Measurements from ENCODE around the gene CDC25C. TPM values are rescaled to one million over a fixed set of nuclear protein-coding genes. Genes with fewer than 3 reads are reported as not detected.
A peak's percentile ranks its signal among the peaks of the same experiment; 100 is the strongest.

The CDC25C gene
- polyA plus RNA-seq, 4 donors: 0.54 to 8.8 (median 5.0) TPM

- H3K36me3 ChIP-seq (ENCODE audit: control insufficient read depth in 3 of 3, insufficient read depth in 2 of 3, low read depth in 1 of 3, low read length in 3 of 3): peaks cover 0 to 23% (median 0%) of the 10 kb centered on the region in 3 donors
- peak overlapping the region in 2 of 3 donors; percentile 65 to 88 for H3K4me3 ChIP-seq (ENCODE audit: low read depth in 1 of 3, low read length in 3 of 3)
- FAIRE-seq: no peak
- peak overlapping the region in 2 of 3 donors; percentile 78 to 85 for H3K27ac ChIP-seq (ENCODE audit: low read depth in 1 of 3, low read length in 2 of 3)
- DNase-seq: no peak
- 44 to 65% (median 59%) methylated on average over 2 of the region's 2 CpGs for WGBS, 3 donors
- no peaks in the 10 kb centered on the region for H3K9me3 ChIP-seq (ENCODE audit: control insufficient read depth in 2 of 2, insufficient read depth in 1 of 2, low read depth in 1 of 2, low read length in 1 of 2)
- no peaks in the 10 kb centered on the region for H3K27me3 ChIP-seq (ENCODE audit: control insufficient read depth in 3 of 3, insufficient read depth in 3 of 3, low read length in 3 of 3)
- H3K4me1 ChIP-seq (ENCODE audit: control insufficient read depth in 3 of 3, insufficient read depth in 2 of 3, low read depth in 1 of 3, low read length in 2 of 3): peaks cover 2 to 12% (median 4%) of the 10 kb centered on the region in 3 donors
These were observed 7.9 kb upstream of the CDC25C start for GRCh38 chr5:138339464-138339863.

GRCh38 chr5:138339091-138339456 lies 7.5 kb upstream of the CDC25C start:
- DNase-seq (peak; percentile 12 to 51), FAIRE-seq (no peak)
- Histone ChIP-seq H3K36me3 (ENCODE audit: control insufficient read depth in 3 of 3, insufficient read depth in 2 of 3, low read depth in 1 of 3, low read length in 3 of 3) (peaks cover 0 to 20% (median 0%) of the 10 kb centered on the region in 3 donors), H3K4me1 (ENCODE audit: control insufficient read depth in 3 of 3, insufficient read depth in 2 of 3, low read depth in 1 of 3, low read length in 2 of 3) (peaks cover 2 to 12% (median 4%) of the 10 kb centered on the region in 3 donors), H3K4me3 (ENCODE audit: low read depth in 1 of 3, low read length in 3 of 3) (peak overlapping the region; percentile 59 to 88 (median 65)), H3K27me3 (ENCODE audit: control insufficient read depth in 3 of 3, insufficient read depth in 3 of 3, low read length in 3 of 3) (no peaks in the 10 kb centered on the region), H3K9me3 (ENCODE audit: control insufficient read depth in 2 of 2, insufficient read depth in 1 of 2, low read depth in 1 of 2, low read length in 1 of 2) (no peaks in the 10 kb centered on the region), H3K27ac (ENCODE audit: low read depth in 1 of 3, low read length in 2 of 3) (peak overlapping the region in 2 of 3 donors; percentile 78 to 85)
- 14 to 26% (median 20%) methylated on average over 7 of the region's 7 CpGs for WGBS, 3 donors

GRCh38 chr5:138338411-138339090 lies 6.9 kb upstream of the CDC25C start:
- H3K4me3 ChIP-seq (ENCODE audit: low read depth in 1 of 3, low read length in 3 of 3): peak overlapping the region; percentile 59 to 88 (median 65)
- no peaks in the 10 kb centered on the region for H3K27me3 ChIP-seq (ENCODE audit: control insufficient read depth in 3 of 3, insufficient read depth in 3 of 3, low read length in 3 of 3)
- peak overlapping the region; percentile 30 to 98 (median 85) for H3K27ac ChIP-seq (ENCODE audit: low read depth in 1 of 3, low read length in 2 of 3)
- H3K9me3 ChIP-seq (ENCODE audit: control insufficient read depth in 2 of 2, insufficient read depth in 1 of 2, low read depth in 1 of 2, low read length in 1 of 2): no peaks in the 10 kb centered on the region
- peaks cover 0 to 16% (median 0%) of the 10 kb centered on the region in 3 donors for H3K36me3 ChIP-seq (ENCODE audit: control insufficient read depth in 3 of 3, insufficient read depth in 2 of 3, low read depth in 1 of 3, low read length in 3 of 3)
- DNase-seq: peak in 1 of 2 donors; percentile 49
- H3K4me1 ChIP-seq (ENCODE audit: control insufficient read depth in 3 of 3, insufficient read depth in 2 of 3, low read depth in 1 of 3, low read length in 2 of 3): peaks cover 2 to 12% (median 4%) of the 10 kb centered on the region in 3 donors
- FAIRE-seq: no peak
- 1 to 2% (median 1%) methylated on average over 13 to 21 of the region's 22 CpGs for WGBS, 3 donors

GRCh38 chr5:138337685-138338410 lies 6.2 kb upstream of the CDC25C start, which contains the start of gene FAM53C:
TSS of gene FAM53C (plus strand) at chr5:138338266. CDS start at chr5:138341336, 3,070 bp downstream.
- Histone ChIP-seq H3K4me3 (ENCODE audit: low read depth in 1 of 3, low read length in 3 of 3) (peak within 1 kb of the TSS; percentile 59 to 88 (median 65)), H3K27ac (ENCODE audit: low read depth in 1 of 3, low read length in 2 of 3) (peak within 1 kb of the TSS; percentile 38 to 98 (median 85)), H3K36me3 (ENCODE audit: control insufficient read depth in 3 of 3, insufficient read depth in 2 of 3, low read depth in 1 of 3, low read length in 3 of 3) (peaks cover 0 to 9% (median 0%) of the 10 kb centered on the region in 3 donors), H3K9me3 (ENCODE audit: control insufficient read depth in 2 of 2, insufficient read depth in 1 of 2, low read depth in 1 of 2, low read length in 1 of 2) (no peaks in the 10 kb centered on the region), H3K27me3 (ENCODE audit: control insufficient read depth in 3 of 3, insufficient read depth in 3 of 3, low read length in 3 of 3) (no peaks in the 10 kb centered on the region), H3K4me1 (ENCODE audit: control insufficient read depth in 3 of 3, insufficient read depth in 2 of 3, low read depth in 1 of 3, low read length in 2 of 3) (peaks cover 2 to 12% (median 4%) of the 10 kb centered on the region in 3 donors)
- WGBS, 3 donors: 0% methylated on average over 43 to 56 of the region's 56 CpGs
- FAIRE-seq (no peak), DNase-seq (peak; percentile 92 to 99)

GRCh38 chr5:138336952-138337684 lies 5.5 kb upstream of the CDC25C start:
- Histone ChIP-seq H3K9me3 (ENCODE audit: control insufficient read depth in 2 of 2, insufficient read depth in 1 of 2, low read depth in 1 of 2, low read length in 1 of 2) (no peaks in the 10 kb centered on the region), H3K4me1 (ENCODE audit: control insufficient read depth in 3 of 3, insufficient read depth in 2 of 3, low read depth in 1 of 3, low read length in 2 of 3) (peaks cover 2 to 12% (median 4%) of the 10 kb centered on the region in 3 donors), H3K27me3 (ENCODE audit: control insufficient read depth in 3 of 3, insufficient read depth in 3 of 3, low read length in 3 of 3) (no peaks in the 10 kb centered on the region), H3K27ac (ENCODE audit: low read depth in 1 of 3, low read length in 2 of 3) (peak overlapping the region; percentile 38 to 98 (median 85)), H3K36me3 (ENCODE audit: control insufficient read depth in 3 of 3, insufficient read depth in 2 of 3, low read depth in 1 of 3, low read length in 3 of 3) (peaks cover 0 to 7% (median 0%) of the 10 kb centered on the region in 3 donors), H3K4me3 (ENCODE audit: low read depth in 1 of 3, low read length in 3 of 3) (peak overlapping the region; percentile 59 to 88 (median 65))
- no peak for FAIRE-seq
- DNase-seq: no peak
- 25 to 30% (median 27%) methylated on average over 13 of the region's 13 CpGs for WGBS, 3 donors

DNA sequence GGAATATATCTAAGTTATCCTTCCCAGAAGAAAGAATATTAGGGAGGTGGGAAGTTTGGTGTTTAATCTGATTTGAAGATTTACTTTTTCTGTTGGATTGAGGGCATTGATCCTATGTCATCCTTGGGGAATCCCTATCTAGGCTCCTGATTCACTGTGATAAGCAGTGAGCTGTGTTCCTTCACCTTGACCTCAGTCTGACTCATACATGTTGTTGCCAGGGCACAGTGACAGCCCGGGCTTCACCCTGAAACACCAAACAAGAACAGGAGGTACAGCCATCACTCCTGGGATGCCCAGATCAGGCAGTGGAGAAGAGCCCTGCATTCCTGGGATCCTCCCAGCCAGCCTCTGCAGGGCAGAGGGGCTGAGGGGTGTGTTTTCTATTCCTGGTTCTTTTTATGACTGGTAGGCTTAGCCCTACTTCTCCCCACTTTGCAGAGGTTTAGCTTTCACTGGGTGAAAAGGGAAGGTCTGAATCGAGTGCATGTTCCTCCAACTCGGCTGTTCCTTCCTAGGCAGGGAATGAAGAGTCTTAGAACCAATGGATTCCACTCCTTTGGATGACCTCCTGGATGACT lies 3.4 kb upstream of the CDC25C start:
- DNase-seq (no peak), FAIRE-seq (no peak)
- Histone ChIP-seq H3K27me3 (ENCODE audit: control insufficient read depth in 3 of 3, insufficient read depth in 3 of 3, low read length in 3 of 3) (no peaks in the 10 kb centered on the region), H3K4me1 (ENCODE audit: control insufficient read depth in 3 of 3, insufficient read depth in 2 of 3, low read depth in 1 of 3, low read length in 2 of 3) (peaks cover 4 to 12% (median 5%) of the 10 kb centered on the region in 3 donors), H3K9me3 (ENCODE audit: control insufficient read depth in 2 of 2, insufficient read depth in 1 of 2, low read depth in 1 of 2, low read length in 1 of 2) (no peaks in the 10 kb centered on the region), H3K36me3 (ENCODE audit: control insufficient read depth in 3 of 3, insufficient read depth in 2 of 3, low read depth in 1 of 3, low read length in 3 of 3) (no peaks in the 10 kb centered on the region), H3K27ac (ENCODE audit: low read depth in 1 of 3, low read length in 2 of 3) (no peak overlapping the region), H3K4me3 (ENCODE audit: low read depth in 1 of 3, low read length in 3 of 3) (no peak overlapping the region)
- WGBS, 3 donors: 57 to 75% (median 65%) methylated on average over 3 of the region's 3 CpGs

GRCh38 chr5:138330813-138331448 lies 673 bp downstream of the CDC25C start:
- 2 to 4% (median 4%) methylated on average over 12 of the region's 12 CpGs for WGBS, 3 donors
- Histone ChIP-seq H3K27me3 (ENCODE audit: control insufficient read depth in 3 of 3, insufficient read depth in 3 of 3, low read length in 3 of 3) (no peaks in the 10 kb centered on the region), H3K4me1 (ENCODE audit: control insufficient read depth in 3 of 3, insufficient read depth in 2 of 3, low read depth in 1 of 3, low read length in 2 of 3) (peaks cover 0 to 9% (median 3%) of the 10 kb centered on the region in 3 donors), H3K36me3 (ENCODE audit: control insufficient read depth in 3 of 3, insufficient read depth in 2 of 3, low read depth in 1 of 3, low read length in 3 of 3) (no peaks in the 10 kb centered on the region), H3K4me3 (ENCODE audit: low read depth in 1 of 3, low read length in 3 of 3) (peak overlapping the region in 2 of 3 donors; percentile 48 to 52), H3K27ac (ENCODE audit: low read depth in 1 of 3, low read length in 2 of 3) (peak overlapping the region in 1 of 3 donors; percentile 39), H3K9me3 (ENCODE audit: control insufficient read depth in 2 of 2, insufficient read depth in 1 of 2, low read depth in 1 of 2, low read length in 1 of 2) (no peaks in the 10 kb centered on the region)
- DNase-seq (peak; percentile 24 to 50), FAIRE-seq (no peak)

Measured in small intestine (tissue), 7 donors.